Ishikawa (cell line): ENCODE data around the gene GDPD4.

ENCODE experiments used
- EP300 ChIP-seq: IDR thresholded peaks from 2 replicates; pipeline ENCODE4 v1.6.1; 2012; ENCODE audit warnings: borderline replicate concordance
- MAX ChIP-seq: IDR thresholded peaks from 2 replicates; pipeline ENCODE4 v1.6.1; 2012
- NFIC ChIP-seq: IDR thresholded peaks from 2 replicates; pipeline ENCODE4 v1.6.1; 2012
- RAD21 ChIP-seq: IDR thresholded peaks from 2 replicates; pipeline ENCODE4 v1.6.1; 2012; ENCODE audit warnings: low read depth
- TAF1 ChIP-seq: IDR thresholded peaks from 2 replicates; pipeline ENCODE4 v1.6.1; 2012; ENCODE audit warnings: low read depth, mild to moderate bottlenecking

- TF ChIP-seq RAD21 (no peak), TAF1 (no peak), MAX (no peak), EP300 (no peak), NFIC (no peak)
These were observed 23.0 kb upstream of the GDPD4 start for GRCh38 chr11:77324508-77324907.
